ENCODE results near the gene AVPR2. TPM values are rescaled to one million over a fixed set of nuclear protein-coding genes. Genes with fewer than 3 reads are reported as not detected.

The AVPR2 gene
- total and polyA plus RNA-seq, 9 of the 15 experiments (the other 6 are each of a cell fraction or from before 2014, with no cell fraction given) = not detected

GRCh38 chrX:153934762-153935325, 30.4 kb downstream of the AVPR2 start, which contains the start of gene NAA10 (continued):
- TF ChIP-seq E2F4 (CRISPR knock-in tag; IDR thresholded peaks at IDR 0.05; ENCODE audit: low read depth) (no peak), CTBP1 (IDR thresholded peaks at IDR 0.05; ENCODE audit: borderline replicate concordance) (peak; percentile 19; the same call in 1 of the 2 replicates), PHF20 (IDR thresholded peaks at IDR 0.05; ENCODE audit: partially characterized antibody) (no peak), RBFOX2 (IDR thresholded peaks at IDR 0.05; ENCODE audit: low read depth, low read length) (peak; percentile 66), CEBPB (tag; IDR thresholded peaks at IDR 0.05) (no peak), THRAP3 (IDR thresholded peaks at IDR 0.05; ENCODE audit: borderline replicate concordance) (no peak), ZNF445 (CRISPR knock-in tag; IDR thresholded peaks at IDR 0.05; ENCODE audit: low read depth) (no peak), PRDM10 (IDR thresholded peaks at IDR 0.05; ENCODE audit: partially characterized antibody) (no peak), SAFB2 (IDR thresholded peaks at IDR 0.05; ENCODE audit: borderline replicate concordance, low read depth, low read length, severe bottlenecking) (no peak), TRIM24 (IDR thresholded peaks at IDR 0.05) (no peak), KDM2B (CRISPR knock-in tag; IDR thresholded peaks at IDR 0.05) (no peak), NR2F6 (CRISPR knock-in tag; IDR thresholded peaks at IDR 0.05) (no peak), ZNF436 (CRISPR knock-in tag; IDR thresholded peaks at IDR 0.05) (no peak), ZNF507 (tag; conservative IDR thresholded peaks at IDR 0.05) (no peak), ZNF184 (CRISPR knock-in tag; IDR thresholded peaks at IDR 0.05) (no peak), PCBP2 (IDR thresholded peaks at IDR 0.05; ENCODE audit: low read depth, low read length, poor library complexity, severe bottlenecking) (no peak), ZNF232 (CRISPR knock-in tag; IDR thresholded peaks at IDR 0.05) (no peak), ZNF584 (CRISPR knock-in tag; IDR thresholded peaks at IDR 0.05; ENCODE audit: low read depth) (no peak), YY1 (IDR thresholded peaks at IDR 0.05; ENCODE audit: borderline replicate concordance in 1 of 3, control insufficient read depth in 1 of 3, extremely low read depth in 1 of 3, insufficient read depth in 3 of 3, insufficient read length in 1 of 3, insufficient replicate concordance in 2 of 3, low read depth in 1 of 3, low read length in 2 of 3) (peak in 1 of 3 experiments; percentile 36), RBBP5 (IDR thresholded peaks at IDR 0.05; ENCODE audit: borderline replicate concordance, insufficient read depth, low read length, poor library complexity, severe bottlenecking) (peak; percentile 66), KAT2B (IDR thresholded peaks at IDR 0.05; ENCODE audit: low read depth, low read length) (no peak)
- TF ChIP-seq, protein P1, sequence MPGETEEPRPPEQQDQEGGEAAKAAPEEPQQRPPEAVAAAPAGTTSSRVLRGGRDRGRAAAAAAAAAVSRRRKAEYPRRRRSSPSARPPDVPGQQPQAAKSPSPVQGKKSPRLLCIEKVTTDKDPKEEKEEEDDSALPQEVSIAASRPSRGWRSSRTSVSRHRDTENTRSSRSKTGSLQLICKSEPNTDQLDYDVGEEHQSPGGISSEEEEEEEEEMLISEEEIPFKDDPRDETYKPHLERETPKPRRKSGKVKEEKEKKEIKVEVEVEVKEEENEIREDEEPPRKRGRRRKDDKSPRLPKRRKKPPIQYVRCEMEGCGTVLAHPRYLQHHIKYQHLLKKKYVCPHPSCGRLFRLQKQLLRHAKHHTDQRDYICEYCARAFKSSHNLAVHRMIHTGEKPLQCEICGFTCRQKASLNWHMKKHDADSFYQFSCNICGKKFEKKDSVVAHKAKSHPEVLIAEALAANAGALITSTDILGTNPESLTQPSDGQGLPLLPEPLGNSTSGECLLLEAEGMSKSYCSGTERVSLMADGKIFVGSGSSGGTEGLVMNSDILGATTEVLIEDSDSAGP (CRISPR knock-in tag; IDR thresholded peaks at IDR 0.05) = no peak

Data from K562 (cell line).